H1 (cell line): ENCODE measurements around the gene ACAP1. TPM values are rescaled to one million over a fixed set of nuclear protein-coding genes. Genes with fewer than 3 reads are reported as not detected.

Source experiments
- CTCF ChIA-PET: fragments of 300-600 bp; sonication (Branson Sonifier 250); formaldehyde crosslinking; loops from one replicate; lab custom pipeline; 2021; ENCODE audit not compliant: partially characterized antibody; lab: Charles Lee
- POLR2A ChIA-PET: fragments of 300-600 bp; sonication (Branson Sonifier 250); formaldehyde crosslinking; loops from one replicate; lab custom pipeline; 2021; ENCODE audit warnings: inconsistent platforms; ENCODE audit not compliant: partially characterized antibody; lab: Charles Lee
- DNase-seq, 2 experiments: peaks; one replicate each; pipeline versions ENCODE4 v3.0.0 to v3.0.0-alpha.2; 2010 to 2022; ENCODE audit warnings: low spot score in 2 of 2, low read depth in 1 of 2, mixed read lengths in 1 of 2
- FAIRE-seq: peaks from 2 replicates; lab custom pipeline; 2011; peaks lifted over from hg19 to GRCh38; lab: Jason Lieb, UNC
- H2AFZ ChIP-seq: 2 replicates; pipeline ENCODE4 v1.8.1; 2012; ENCODE audit warnings: low read length, inconsistent platforms
- H2AK5ac ChIP-seq: 2 replicates; pipeline ENCODE4 v1.6.1; 2013; ENCODE audit warnings: low read depth, low read length
- H2BK120ac ChIP-seq: replicated peaks from 2 replicates; pipeline ENCODE3; 2013; ENCODE audit warnings: low read depth, low read length, inconsistent platforms
- H2BK12ac ChIP-seq: 2 replicates; pipeline ENCODE4 v1.6.1; 2013; ENCODE audit warnings: low read depth, low read length
- H2BK15ac ChIP-seq: 2 replicates; pipeline ENCODE4 v1.6.1; 2013; ENCODE audit warnings: low read length
- H2BK20ac ChIP-seq: 2 replicates; pipeline ENCODE4 v1.6.1; 2013; ENCODE audit warnings: low read length
- H2BK5ac ChIP-seq: 2 replicates; pipeline ENCODE4 v1.6.1; 2013; ENCODE audit warnings: low read depth, low read length
- H3K14ac ChIP-seq: 2 replicates; pipeline ENCODE4 v1.6.1; 2013; ENCODE audit warnings: inconsistent platforms; ENCODE audit not compliant: insufficient read length
- H3K18ac ChIP-seq: 2 replicates; pipeline ENCODE4 v1.6.1; 2013; ENCODE audit warnings: low read length; ENCODE audit errors: extremely low read depth
- H3K23ac ChIP-seq: 2 replicates; pipeline ENCODE4 v1.6.1; 2013; ENCODE audit warnings: inconsistent platforms; ENCODE audit not compliant: insufficient read length
- H3K23me2 ChIP-seq: 2 replicates; pipeline ENCODE4 v1.6.1; 2013; ENCODE audit warnings: low read depth, low read length
- H3K27ac ChIP-seq: 2 replicates; pipeline ENCODE4 v1.6.1; 2011; ENCODE audit warnings: low read depth, low read length, inconsistent platforms
- H3K27me3 ChIP-seq, 4 experiments: replicated peaks in 1 of 4; 1 replicate in 1 of 4; 2 replicates in 3 of 4; pipeline versions ENCODE4 v1.6.1 to v1.8.1; 2011 to 2013; ENCODE audit warnings: low read length in 3 of 4, mild to moderate bottlenecking in 3 of 4, inconsistent platforms in 2 of 4, mixed read lengths in 2 of 4, moderate library complexity in 1 of 4; ENCODE audit not compliant: control insufficient read depth in 3 of 4, insufficient read depth in 3 of 4; ENCODE audit errors: extremely low read depth in 1 of 4
- H3K36me3 ChIP-seq, 4 experiments: 2 replicates each; pipeline versions ENCODE4 v1.6.1 to v1.8.1; 2011 to 2013; ENCODE audit warnings: mild to moderate bottlenecking in 4 of 4, low read length in 3 of 4, moderate library complexity in 2 of 4, control low read depth in 1 of 4, inconsistent platforms in 1 of 4; ENCODE audit not compliant: insufficient read depth in 4 of 4, control insufficient read depth in 2 of 4
- H3K4ac ChIP-seq: replicated peaks from 2 replicates; pipeline ENCODE3; 2013; ENCODE audit warnings: low read length, low read depth, mixed read lengths, inconsistent platforms; ENCODE audit not compliant: insufficient read length
- H3K4me1 ChIP-seq, 4 experiments: replicated peaks in 1 of 4; 1 replicate in 1 of 4; 2 replicates in 3 of 4; pipeline versions ENCODE4 v1.6.1 to v1.8.1; 2011 to 2013; ENCODE audit warnings: low read length in 3 of 4, inconsistent platforms in 2 of 4, mixed read lengths in 1 of 4; ENCODE audit not compliant: insufficient read depth in 4 of 4, control insufficient read depth in 3 of 4
- H3K4me2 ChIP-seq, 2 experiments: 2 replicates each; pipeline versions ENCODE4 v1.6.1 to v1.8.1; 2011 to 2013; ENCODE audit warnings: low read depth in 2 of 2, low read length in 2 of 2, control low read depth in 1 of 2, inconsistent platforms in 1 of 2, mild to moderate bottlenecking in 1 of 2; ENCODE audit not compliant: insufficient read depth in 1 of 2
- H3K4me3 ChIP-seq, 4 experiments: fragments of 200-600, 300-600 bp in 1 of 4; sonication (generic), shearing (Covaris generic), sonication (Bioruptor Twin) in 1 of 4; 2 replicates each; pipeline versions ENCODE4 v1.5.1 to v1.8.1; 2011 to 2016; ENCODE audit warnings: low read length in 4 of 4, low read depth in 3 of 4, control low read depth in 2 of 4, inconsistent platforms in 2 of 4, mild to moderate bottlenecking in 2 of 4, mixed read lengths in 1 of 4, moderate library complexity in 1 of 4; ENCODE audit not compliant: insufficient read depth in 2 of 4; ENCODE audit errors: extremely low read depth in 1 of 4
- H3K56ac ChIP-seq: replicated peaks from 2 replicates; pipeline ENCODE3; 2013; ENCODE audit warnings: low read depth, mild to moderate bottlenecking, mixed read lengths, low read length, inconsistent platforms; ENCODE audit not compliant: insufficient read length
- H3K79me1 ChIP-seq: 2 replicates; pipeline ENCODE4 v1.6.1; 2013; ENCODE audit warnings: low read depth, low read length, control low read depth
- H3K79me2 ChIP-seq, 2 experiments: 2 replicates each; pipeline versions ENCODE4 v1.6.1 to v1.8.1; 2012 to 2013; ENCODE audit warnings: low read length in 2 of 2, mild to moderate bottlenecking in 2 of 2, inconsistent platforms in 1 of 2; ENCODE audit not compliant: insufficient read depth in 2 of 2, control insufficient read depth in 1 of 2
- H3K9ac ChIP-seq, 4 experiments: replicated peaks in 1 of 4; 1 replicate in 1 of 4; 2 replicates in 3 of 4; pipeline versions ENCODE4 v1.6.1 to v1.8.1; 2011 to 2013; ENCODE audit warnings: low read depth in 3 of 4, low read length in 3 of 4, control low read depth in 2 of 4, mild to moderate bottlenecking in 2 of 4, moderate library complexity in 2 of 4, inconsistent platforms in 1 of 4; ENCODE audit errors: extremely low read depth in 1 of 4
- H3K9me3 ChIP-seq, 2 experiments: 2 replicates each; pipeline versions ENCODE4 v1.6.1 to v1.8.1; 2012 to 2013; ENCODE audit warnings: mild to moderate bottlenecking in 2 of 2, moderate library complexity in 2 of 2, control low read depth in 1 of 2, inconsistent platforms in 1 of 2, low read depth in 1 of 2, low read length in 1 of 2, mixed read lengths in 1 of 2; ENCODE audit not compliant: insufficient read depth in 2 of 2
- H4K20me1 ChIP-seq, 2 experiments: replicated peaks in 1 of 2; 2 replicates each; pipeline versions ENCODE3 to v1.8.1; 2011 to 2013; ENCODE audit warnings: inconsistent platforms in 2 of 2, low read length in 2 of 2, mild to moderate bottlenecking in 1 of 2; ENCODE audit not compliant: insufficient read depth in 2 of 2, control insufficient read depth in 1 of 2
- H4K5ac ChIP-seq: 2 replicates; pipeline ENCODE4 v1.6.1; 2013; ENCODE audit warnings: low read length, low read depth, mixed read lengths, inconsistent platforms; ENCODE audit not compliant: insufficient read length
- H4K8ac ChIP-seq: 2 replicates; pipeline ENCODE4 v1.8.0; 2013; ENCODE audit warnings: mild to moderate bottlenecking, moderate library complexity, low read length, inconsistent platforms; ENCODE audit not compliant: insufficient read depth; ENCODE audit errors: extremely low read depth
- H4K91ac ChIP-seq: replicated peaks from 2 replicates; pipeline ENCODE3; 2013; ENCODE audit warnings: low read length, mixed read lengths, inconsistent platforms; ENCODE audit not compliant: insufficient read length
- CREB1 ChIP-seq: IDR thresholded peaks from 2 replicates; pipeline ENCODE4 v1.6.1; 2012; ENCODE audit warnings: inconsistent platforms
- WGBS, 2 experiments: shearing (Covaris generic) in 1 of 2; methylation state at CpG; one replicate each; pipeline versions ENCODE4 v1.1.6 to v1.1.7; 2013 to 2015; ENCODE audit warnings: low lambda C conversion rate in 2 of 2, mixed read lengths in 2 of 2, inconsistent platforms in 1 of 2, low coverage in 1 of 2, missing lambda C conversion rate in 1 of 2; ENCODE audit not compliant: insufficient replicate concordance in 2 of 2, insufficient coverage in 1 of 2, insufficient read length in 1 of 2; ENCODE audit errors: extremely low coverage in 1 of 2, missing lambda C conversion rate in 1 of 2; 5-methylcytosine and 5-hydroxymethylcytosine counted together
- polyA plus RNA-seq, 7 experiments: library from polyadenylated mRNA; depleted of rRNA in 3 of 7; stranded (reverse) in 5 of 7; unstranded in 2 of 7; fragments of >200 nt in 5 of 7; fragments of 200-250 nt in 2 of 7; gene quantifications; 1 replicate in 5 of 7; 2 replicates in 1 of 7; 4 replicates in 1 of 7; pipeline versions ENCODE4 v1.2.1 to v1.2.3, GENCODE V29; 2011 to 2013; ENCODE audit warnings: missing spikeins in 2 of 7, mixed read lengths in 2 of 7
- total RNA-seq: library from RNA; stranded (reverse); fragmentation: NEBNext Ultra II Directional; extraction: Animal tissue kit (Norgen Biotek cat#: 25700); gene quantifications from 2 replicates; pipeline ENCODE4 v1.2.1, GENCODE V29; 2021

ACAP1 gene
- total and polyA plus RNA-seq, 2 of the 8 experiments (the other 6 are each of a cell fraction or from before 2014, with no cell fraction given), result 11.9 to 45.1 TPM

DNA sequence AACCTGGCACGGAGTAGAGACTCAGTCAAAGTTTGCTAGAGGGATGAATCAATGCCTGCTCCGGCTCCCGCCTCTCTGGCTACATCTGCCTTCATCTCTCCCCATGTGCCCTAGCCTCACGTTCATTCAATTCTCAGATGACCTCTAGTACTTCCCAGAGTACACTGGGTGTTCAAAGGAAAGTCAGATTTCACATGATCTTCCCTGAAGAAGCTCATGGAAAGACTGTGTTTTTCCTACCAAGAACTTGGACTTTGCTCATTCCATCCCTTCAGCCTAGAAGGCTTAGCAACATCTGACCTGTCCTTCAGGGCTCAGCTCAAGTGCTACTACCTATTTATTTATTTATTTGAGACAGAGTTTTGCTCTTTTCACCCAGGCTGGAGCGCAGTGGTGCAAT, 33.5 kb downstream of the ACAP1 start:
- no peak overlapping the region for H3K27ac ChIP-seq
- H2BK12ac ChIP-seq, result no peak overlapping the region
- no peak overlapping the region for H3K14ac ChIP-seq
- 89% methylated on average over 5 of the region's 5 CpGs; no CpG with 5 or more reads in 1 of the 2 experiments for WGBS, 2 experiments
- FAIRE-seq (no peak), DNase-seq (no peak)
- H2BK120ac ChIP-seq, result no peak overlapping the region
- no peaks in the 10 kb centered on the region for H3K23me2 ChIP-seq
- H2BK20ac ChIP-seq, result no peak overlapping the region
- no peak overlapping the region for H3K9ac ChIP-seq
- H3K18ac ChIP-seq, result no peak overlapping the region
- no peak overlapping the region for H3K4ac ChIP-seq
- no peak overlapping the region for H3K4me2 ChIP-seq
- no peaks in the 10 kb centered on the region for H3K79me1 ChIP-seq
- H2BK15ac ChIP-seq, result no peak overlapping the region
- no peak for TF ChIP-seq CREB1
- no peaks in the 10 kb centered on the region for H4K20me1 ChIP-seq
- ChIA-PET POLR2A (interaction anchor here (0.5 to 1.1 kb wide), 5 partner anchors 11 to 65 kb away, joined by 3 to 4 read pairs (median 3); partner anchors contain the start of gene TMEM95), CTCF (interaction anchor here (0.8 to 2.5 kb wide), 8 partner anchors 9 to 191 kb away, joined by 3 to 9 read pairs (median 4); no protein-coding TSS in a partner anchor)
- no peak overlapping the region for H2AK5ac ChIP-seq
- H3K27me3 ChIP-seq, result no peaks in the 10 kb centered on the region
- no peak overlapping the region for H3K23ac ChIP-seq
- H2BK5ac ChIP-seq, result no peak overlapping the region
- no peak overlapping the region for H3K4me3 ChIP-seq
- H2AFZ ChIP-seq, result no peak overlapping the region
- H4K5ac ChIP-seq, result no peak overlapping the region
- no peak overlapping the region for H3K56ac ChIP-seq
- H3K79me2 ChIP-seq, result no peaks in the 10 kb centered on the region
- no peak overlapping the region for H4K8ac ChIP-seq
- H3K4me1 ChIP-seq, result peaks cover 0 to 11% (median 4%) of the 10 kb centered on the region in 4 experiments; a peak in 5 of 7 replicates
- H3K9me3 ChIP-seq, result no peaks in the 10 kb centered on the region
- H3K36me3 ChIP-seq, result no peaks in the 10 kb centered on the region
- H4K91ac ChIP-seq, result no peak overlapping the region
